Fibroblast of skin of right quadriceps (primary cell): ENCODE measurements around the gene CDH13.

Experiments
- DNase-seq: peaks from one replicate; pipeline ENCODE4 v3.0.0-alpha.2; 2013

CDH13 gene

DNA sequence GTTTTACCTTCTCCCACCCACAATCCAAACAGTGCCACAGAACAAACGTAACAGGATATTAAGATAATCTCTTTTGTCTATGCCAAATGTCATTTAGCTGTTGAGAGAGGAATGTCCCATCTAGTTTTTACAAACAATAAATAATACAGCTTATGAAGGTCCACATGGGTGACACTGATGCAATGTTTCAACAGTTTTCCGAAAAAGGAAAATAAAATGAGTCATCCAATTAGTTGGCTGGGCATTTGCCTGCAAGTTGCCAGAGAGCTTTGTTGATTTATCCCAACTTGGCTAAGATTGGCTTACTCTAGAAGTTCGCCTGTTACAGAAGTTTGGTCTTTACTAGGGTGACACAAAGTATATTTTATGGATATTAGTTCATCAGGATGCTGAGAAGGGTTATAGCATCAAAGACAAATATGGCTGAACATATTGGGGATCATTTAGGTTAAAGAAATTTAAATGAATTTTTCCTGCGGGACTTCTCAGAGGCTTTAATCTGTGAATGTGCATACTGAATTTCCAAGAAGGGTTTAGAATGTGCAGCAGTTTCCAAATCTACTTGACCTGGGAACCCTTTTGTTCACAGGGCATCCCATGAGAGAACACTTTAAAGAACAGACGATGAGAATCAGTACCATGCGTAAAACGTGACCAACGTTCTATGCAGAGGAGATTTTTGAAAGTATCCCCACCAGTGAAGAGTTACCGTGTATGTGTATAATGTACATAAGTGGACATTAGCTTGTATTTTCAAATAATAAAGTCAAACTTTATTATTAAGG is 73.1 kb downstream of the CDH13 start:
- DNase-seq, result peak; percentile 90

GRCh38 chr16:82700541-82701235 is 73.9 kb downstream of the CDH13 start:
- DNase-seq, result peak; percentile 65

DNA sequence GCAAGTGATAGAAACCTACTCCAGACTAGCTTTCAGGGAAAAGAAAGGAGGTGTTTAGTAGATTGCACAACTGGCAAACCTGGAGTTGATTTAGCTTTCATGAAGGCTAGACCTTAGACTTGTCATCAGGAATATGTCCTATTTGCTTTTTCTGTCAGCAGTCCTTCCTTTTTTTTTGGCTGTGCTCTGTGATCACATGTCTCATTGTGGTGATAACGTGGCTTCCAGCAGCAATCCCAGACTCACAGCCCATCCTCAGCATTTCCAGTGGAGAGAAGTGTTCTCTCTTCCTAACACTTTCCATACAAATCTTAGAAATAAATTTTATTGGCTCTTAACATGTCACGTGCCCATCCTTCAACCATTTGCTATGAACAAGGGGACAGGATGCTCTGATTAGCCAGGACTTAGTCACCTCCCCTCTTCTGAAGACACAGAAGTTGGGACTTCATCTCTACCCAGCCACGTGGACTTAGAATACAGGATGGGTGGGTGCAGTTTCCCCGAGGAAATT is 74.7 kb downstream of the CDH13 start:
- DNase-seq, result peak; percentile 44

DNA sequence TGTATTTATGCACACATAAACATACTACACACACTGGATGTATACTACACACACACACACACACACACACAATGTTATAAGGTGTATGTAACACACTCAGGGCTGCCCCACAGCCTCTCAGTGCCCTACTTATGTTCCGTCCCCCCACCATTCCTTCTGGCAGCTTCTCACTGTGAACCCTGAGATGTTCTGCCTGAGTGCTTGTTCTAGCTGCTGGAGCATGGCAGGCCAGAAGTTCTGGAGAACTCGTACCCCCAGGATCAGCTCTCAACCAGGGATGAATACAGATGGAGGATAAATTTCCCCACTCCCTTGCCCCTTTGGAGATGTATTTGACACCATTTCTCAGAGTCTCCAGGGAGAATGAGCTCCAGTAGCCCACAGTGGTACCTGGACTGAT is 76.4 kb downstream of the CDH13 start:
- DNase-seq, result no peak

DNA sequence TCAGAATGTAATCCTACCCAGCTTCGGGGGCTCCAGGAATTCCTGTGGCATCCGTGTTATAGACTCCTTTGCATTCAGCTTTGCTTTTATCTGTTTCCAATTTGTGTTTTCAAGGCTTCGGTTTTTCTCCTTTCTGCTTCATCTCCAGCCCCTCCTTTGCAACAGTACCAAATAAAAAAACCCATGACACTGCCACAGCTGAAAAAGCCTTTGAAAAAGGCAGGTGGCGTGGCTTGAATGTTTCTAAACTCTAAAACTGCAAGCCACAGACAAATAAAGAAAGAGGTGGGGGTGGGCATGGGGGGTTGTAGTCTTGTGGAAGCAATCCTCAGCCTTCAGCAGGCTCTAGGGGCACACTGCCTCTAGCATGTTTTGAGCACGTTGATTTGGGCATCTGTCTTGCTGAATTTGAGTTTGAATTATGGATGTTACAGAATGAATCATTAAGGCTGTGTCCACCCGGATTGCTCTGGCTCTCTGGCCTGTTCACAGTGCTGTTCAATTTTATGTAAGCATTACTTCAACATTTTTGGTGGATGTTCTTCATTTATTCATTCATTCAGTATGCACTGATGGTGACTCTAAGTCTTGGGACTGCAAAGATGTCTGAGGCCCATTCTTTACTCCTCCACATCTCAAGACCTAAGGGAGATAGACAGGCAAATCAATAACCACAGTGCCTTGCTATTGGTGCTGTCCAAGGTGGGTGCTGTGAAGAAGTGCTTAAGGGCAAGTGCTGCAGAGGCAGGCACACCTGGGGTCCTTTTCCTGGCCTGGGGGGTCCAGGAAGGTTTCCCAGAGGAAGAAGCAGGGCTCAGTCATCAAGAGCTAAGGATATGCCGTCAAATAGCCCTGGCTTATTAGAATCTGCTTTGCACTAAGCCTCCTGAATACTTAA is 77.4 kb downstream of the CDH13 start:
- DNase-seq, result no peak

- no peak for DNase-seq
These were observed 83.2 kb downstream of the CDH13 start for GRCh38 chr16:82709987-82710386.

- no peak for DNase-seq
These were observed 87.0 kb downstream of the CDH13 start for GRCh38 chr16:82713778-82714177.

GRCh38 chr16:82715160-82715559 is 88.4 kb downstream of the CDH13 start:
- DNase-seq, result no peak

DNA sequence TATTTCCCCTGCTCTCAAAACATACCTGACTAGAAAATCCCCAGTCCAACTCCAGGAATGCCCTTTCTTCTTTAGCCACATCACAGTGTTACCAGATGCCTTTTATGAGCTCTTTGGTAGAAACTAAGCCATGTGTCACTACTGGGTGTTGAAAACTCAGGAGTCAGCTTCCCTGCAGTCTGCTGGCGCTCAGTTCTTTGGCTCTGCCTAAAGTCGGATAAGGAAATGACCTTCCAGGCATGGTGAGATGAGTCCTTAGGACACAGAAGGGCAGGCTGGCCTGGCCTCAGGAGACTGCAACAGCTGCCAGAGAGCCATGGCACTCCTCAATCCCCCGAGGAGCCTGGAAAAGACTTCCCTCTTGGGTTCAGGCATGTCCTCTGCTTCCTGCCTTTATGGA is 89.1 kb downstream of the CDH13 start:
- peak; percentile 16 for DNase-seq

GRCh38 chr16:82716361-82716855 is 89.6 kb downstream of the CDH13 start:
- no peak for DNase-seq

DNA sequence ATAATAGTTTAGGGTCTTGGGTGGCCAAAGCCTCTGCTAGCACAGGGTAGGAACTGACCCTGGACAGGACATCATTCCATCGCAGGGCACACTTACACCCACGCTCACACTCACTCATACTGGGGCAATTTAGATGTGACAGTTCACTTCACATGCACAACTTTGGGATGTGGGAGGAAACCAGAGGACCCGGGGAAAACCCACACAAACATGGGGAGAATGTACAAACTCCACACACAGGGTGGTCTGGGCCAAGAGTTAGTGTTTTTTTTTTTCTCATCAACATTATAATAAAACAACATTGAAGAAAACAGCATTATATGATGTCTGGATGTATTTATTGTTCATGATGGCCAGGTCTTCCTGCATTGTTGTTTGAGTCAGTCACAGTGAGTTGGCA is 93.6 kb downstream of the CDH13 start:
- DNase-seq, result no peak

DNA sequence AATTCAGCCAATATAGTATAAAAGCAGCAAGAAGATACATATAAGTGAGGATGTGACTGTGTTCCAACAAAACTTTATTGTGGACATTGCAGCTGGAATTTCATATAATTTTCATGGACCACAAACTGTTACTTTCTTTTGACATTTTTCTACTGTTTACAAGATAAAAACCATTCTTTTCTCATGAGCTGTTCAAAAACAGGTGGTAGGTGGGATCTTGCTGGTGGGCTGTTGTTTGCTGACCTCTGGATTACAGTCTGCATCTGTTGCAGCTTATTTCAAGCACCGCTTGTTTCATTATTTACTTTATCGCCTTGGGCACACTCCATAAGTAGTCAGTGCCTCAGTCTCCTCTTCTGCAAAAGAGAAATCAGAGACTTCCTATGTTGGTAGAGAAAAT is 99.5 kb downstream of the CDH13 start:
- DNase-seq, result no peak

- no peak for DNase-seq
These were observed 102.1 kb downstream of the CDH13 start for GRCh38 chr16:82728901-82729300.

DNA sequence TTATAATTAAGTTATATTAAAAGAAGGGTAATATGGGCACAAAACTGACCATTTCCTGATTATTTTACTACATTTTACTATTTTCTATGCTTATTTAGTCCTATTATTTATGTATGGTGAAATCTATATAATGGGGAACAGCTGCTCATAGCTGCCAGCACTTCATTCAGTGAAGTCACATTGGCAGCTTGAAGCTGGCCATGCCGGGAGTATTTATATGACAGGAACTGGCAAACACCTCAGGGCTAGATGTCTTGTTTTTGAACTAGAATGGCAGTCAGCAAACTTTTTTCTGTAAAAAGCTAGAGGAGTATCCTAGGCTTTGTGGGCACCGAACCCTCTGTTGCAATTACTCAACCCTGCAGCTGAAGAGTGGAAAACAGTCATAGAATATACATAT is 104.1 kb downstream of the CDH13 start:
- DNase-seq, result no peak

DNA sequence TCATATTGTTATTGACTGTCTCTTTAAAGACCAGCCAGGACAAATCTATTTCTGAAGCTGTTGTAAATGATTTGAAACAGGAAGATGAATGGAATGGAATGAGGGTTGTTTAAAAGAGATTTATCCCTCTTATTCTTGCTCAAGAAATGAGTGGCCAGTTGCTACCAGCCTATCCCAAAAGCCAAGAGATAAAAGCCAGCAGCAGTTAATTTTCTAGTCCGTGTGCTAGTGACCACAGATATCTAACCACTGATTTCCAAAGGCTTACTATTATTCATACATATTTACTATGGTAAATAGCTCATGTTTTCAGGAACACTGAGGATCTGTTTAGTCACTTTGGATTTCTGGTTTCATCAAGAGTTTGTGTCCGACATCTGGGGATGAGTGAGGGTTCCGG is 105.7 kb downstream of the CDH13 start:
- DNase-seq, result no peak

- no peak for DNase-seq
These were observed 108.4 kb downstream of the CDH13 start for GRCh38 chr16:82735186-82735585.

DNA sequence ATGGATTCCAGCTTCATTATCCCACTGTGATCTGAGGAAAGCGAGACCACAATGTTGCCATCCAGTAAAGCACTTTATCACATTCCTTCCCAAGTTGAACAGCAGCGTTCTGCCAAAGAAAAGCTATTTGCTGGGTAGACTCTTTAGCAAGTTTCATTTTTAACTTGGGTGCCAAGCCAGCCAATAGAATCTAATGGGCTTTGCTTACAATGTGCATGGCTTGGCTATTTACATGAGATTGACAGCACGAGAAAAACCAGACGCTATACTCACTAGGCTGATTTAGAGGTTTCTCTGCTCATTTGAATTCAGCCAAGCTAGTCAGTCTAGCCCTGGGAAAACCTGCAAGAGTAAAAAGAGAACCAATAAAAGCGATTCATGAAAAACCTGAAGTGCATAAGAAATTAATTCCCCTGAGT is 108.9 kb downstream of the CDH13 start:
- no peak for DNase-seq

GRCh38 chr16:82736224-82736623 is 109.5 kb downstream of the CDH13 start:
- DNase-seq, result no peak

GRCh38 chr16:82738699-82739098 is 111.9 kb downstream of the CDH13 start:
- no peak for DNase-seq

- peak; percentile 63 for DNase-seq
These were observed 114.4 kb downstream of the CDH13 start for GRCh38 chr16:82741073-82741615.

DNA sequence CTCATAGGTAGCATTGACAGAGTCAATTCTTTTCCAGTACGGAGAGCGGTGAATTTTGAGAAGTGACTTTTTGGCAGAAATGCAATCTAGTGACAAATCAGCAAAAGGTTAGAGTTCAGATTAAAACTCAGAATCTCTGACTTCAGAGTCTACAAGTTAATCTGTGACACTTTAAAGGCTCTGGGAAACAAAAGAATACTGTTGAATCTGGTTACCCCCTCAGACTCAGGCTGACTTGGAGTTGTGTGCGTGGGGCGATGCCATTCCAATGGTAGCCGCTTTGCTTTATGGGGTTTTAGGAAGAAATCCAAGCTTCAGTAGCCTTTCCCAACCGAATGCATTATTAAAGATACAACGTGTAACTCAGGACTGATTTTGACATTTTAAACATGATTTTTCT is 118.2 kb downstream of the CDH13 start:
- no peak for DNase-seq

GRCh38 chr16:82748026-82748425 is 121.3 kb downstream of the CDH13 start:
- peak; percentile 71 for DNase-seq

DNA sequence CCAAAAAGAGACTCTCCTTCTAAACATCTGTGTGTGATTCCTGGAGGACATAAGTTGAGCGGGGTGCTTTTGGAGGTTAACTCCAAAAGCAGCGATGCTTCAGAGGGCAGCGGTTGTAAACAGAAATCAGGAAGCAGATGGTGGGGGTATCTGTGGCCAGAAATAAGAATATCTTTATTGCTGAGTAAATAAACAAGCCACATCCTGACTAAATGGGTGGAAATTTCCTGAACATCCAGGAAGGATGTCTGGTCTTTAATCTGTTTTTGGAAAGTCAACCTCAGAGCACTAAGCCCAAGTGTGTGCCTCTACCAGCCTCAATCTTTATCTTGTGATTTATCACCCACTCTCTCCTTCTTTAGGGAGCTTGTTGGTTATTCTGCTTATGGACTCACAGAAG is 123.3 kb downstream of the CDH13 start:
- DNase-seq, result no peak
